Measurements from ENCODE around the gene ITM2B.

DNA sequence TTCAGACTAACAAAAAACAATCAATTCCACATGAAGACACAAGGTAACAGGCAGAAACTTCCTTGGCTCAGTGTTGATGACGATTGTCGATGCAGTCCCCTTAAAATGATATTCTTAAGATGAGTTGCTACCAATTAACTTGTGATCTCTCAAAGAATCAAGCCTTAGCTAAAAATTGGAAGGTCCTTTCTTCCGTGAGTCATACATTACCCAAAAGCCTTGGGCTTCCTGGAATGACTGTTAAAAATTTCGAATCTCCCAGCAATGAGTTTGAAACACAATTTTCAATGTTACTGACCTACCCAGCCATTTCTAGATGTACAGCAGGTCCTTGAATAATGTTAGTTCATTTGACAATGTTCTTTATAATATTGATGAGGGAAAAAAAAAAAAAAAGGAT, 42.5 kb downstream of the ITM2B start:
- TF ChIP-seq, protein P1, sequence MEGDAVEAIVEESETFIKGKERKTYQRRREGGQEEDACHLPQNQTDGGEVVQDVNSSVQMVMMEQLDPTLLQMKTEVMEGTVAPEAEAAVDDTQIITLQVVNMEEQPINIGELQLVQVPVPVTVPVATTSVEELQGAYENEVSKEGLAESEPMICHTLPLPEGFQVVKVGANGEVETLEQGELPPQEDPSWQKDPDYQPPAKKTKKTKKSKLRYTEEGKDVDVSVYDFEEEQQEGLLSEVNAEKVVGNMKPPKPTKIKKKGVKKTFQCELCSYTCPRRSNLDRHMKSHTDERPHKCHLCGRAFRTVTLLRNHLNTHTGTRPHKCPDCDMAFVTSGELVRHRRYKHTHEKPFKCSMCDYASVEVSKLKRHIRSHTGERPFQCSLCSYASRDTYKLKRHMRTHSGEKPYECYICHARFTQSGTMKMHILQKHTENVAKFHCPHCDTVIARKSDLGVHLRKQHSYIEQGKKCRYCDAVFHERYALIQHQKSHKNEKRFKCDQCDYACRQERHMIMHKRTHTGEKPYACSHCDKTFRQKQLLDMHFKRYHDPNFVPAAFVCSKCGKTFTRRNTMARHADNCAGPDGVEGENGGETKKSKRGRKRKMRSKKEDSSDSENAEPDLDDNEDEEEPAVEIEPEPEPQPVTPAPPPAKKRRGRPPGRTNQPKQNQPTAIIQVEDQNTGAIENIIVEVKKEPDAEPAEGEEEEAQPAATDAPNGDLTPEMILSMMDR (conservative IDR thresholded peaks at IDR 0.05): no peak
- no peak for TF ChIP-seq ZFX (IDR thresholded peaks at IDR 0.05)

Data from C4-2B (cell line).